ENCODE measurements around the gene NOXO1. TPM values are rescaled to one million over a fixed set of nuclear protein-coding genes. Genes with fewer than 3 reads are reported as not detected.

Gene NOXO1
- total RNA-seq, 1 experiment from 2014 or later: 1.2 TPM

DNA sequence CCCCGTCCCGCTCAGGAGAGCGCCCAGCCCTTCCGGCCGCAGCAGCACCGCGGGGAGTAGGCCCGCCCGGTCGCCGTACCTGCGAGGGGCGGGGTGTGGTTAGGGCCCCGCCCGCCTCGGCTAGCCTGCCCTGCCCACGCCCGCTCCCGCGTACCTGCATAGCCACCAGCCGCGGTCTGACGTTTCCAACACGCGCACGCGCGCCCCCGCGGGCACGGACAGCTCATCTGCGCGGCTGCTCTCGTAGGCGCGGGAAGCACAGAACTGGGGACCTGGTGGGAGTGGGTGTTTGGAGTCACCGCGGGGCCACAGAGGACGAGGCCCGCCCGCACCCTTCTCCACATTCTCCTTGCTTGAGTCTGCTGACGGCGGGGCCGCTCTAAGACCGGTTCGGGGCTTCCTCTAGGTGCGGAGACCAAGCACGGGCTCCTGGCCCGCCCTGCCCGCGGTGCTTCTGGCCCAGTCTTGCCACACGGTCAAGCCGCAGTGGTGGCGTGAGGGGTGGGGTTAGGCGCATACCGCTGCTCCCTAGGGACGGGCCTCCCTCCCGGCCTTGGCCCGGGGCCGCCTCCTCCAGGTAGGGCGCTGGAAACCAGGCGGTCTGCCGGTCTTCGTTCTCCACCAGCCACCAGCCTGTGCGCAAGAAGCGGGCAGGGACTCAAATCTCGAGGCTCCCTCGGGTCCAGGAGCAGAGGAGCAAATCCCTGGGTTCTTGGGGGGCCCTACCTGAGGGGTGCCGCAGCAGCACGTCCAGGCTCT is 1.8 kb downstream of the NOXO1 start:
- DNase-seq (ENCODE audit: low spot score): no peak
- intact Hi-C loops (cut with micrococcal nuclease; ENCODE audit: unreplicated experiment): no loop called here

DNA sequence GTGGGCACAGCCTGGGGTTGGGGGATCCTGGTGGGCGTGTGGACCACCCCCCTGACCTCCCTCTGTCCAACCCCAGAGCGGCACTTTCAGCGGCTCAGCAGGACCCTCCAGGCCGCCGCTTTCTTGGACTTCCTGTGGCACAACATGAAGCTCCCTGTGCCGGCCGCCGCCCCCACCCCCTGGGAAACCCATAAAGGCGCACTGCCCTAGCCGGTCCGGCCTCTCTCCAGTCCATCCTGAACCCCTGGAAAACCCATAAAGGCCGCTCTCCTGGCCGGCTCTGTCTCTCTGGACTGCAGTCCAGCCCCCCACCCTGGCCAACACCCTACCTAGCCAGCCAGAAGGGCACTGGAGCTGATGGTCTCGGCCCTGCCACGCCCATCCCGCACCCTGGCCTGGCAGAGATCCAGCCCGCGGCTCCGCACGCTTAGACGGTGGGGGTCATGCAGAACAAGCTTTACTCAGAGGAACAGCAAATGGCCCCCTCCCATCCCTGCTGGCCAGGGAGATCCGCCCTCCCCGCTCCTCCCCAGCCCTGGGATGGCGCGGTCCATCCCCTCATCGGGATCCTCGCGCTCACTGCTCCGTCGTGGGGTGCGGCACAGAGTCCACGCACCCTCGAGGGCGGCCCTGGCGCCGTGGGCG is 2.7 kb downstream of the NOXO1 start:
- H3K27ac ChIP-seq (ENCODE audit: low read depth, low read length, poor library complexity, severe bottlenecking): no peak overlapping the region
- H3K9me3 ChIP-seq (ENCODE audit: low read depth, low read length, poor library complexity, severe bottlenecking): no peaks in the 10 kb centered on the region
- no peaks in the 10 kb centered on the region for H3K27me3 ChIP-seq (replicated peaks; ENCODE audit: insufficient read depth, low read depth, low read length, poor library complexity)
- H3K4me1 ChIP-seq (ENCODE audit: insufficient read depth, low read length, poor library complexity, severe bottlenecking): peaks cover 15% of the 10 kb centered on the region
- BruUV-seq (replicated peaks): no TSS peak
- no peak for DNase-seq (ENCODE audit: low spot score)
- H3K4me3 ChIP-seq (ENCODE audit: low read depth, low read length, poor library complexity, severe bottlenecking): no peak overlapping the region
- H3K36me3 ChIP-seq (ENCODE audit: insufficient read depth, low read length, poor library complexity, severe bottlenecking): peaks cover 28% of the 10 kb centered on the region
- TF ChIP-seq, protein P1, sequence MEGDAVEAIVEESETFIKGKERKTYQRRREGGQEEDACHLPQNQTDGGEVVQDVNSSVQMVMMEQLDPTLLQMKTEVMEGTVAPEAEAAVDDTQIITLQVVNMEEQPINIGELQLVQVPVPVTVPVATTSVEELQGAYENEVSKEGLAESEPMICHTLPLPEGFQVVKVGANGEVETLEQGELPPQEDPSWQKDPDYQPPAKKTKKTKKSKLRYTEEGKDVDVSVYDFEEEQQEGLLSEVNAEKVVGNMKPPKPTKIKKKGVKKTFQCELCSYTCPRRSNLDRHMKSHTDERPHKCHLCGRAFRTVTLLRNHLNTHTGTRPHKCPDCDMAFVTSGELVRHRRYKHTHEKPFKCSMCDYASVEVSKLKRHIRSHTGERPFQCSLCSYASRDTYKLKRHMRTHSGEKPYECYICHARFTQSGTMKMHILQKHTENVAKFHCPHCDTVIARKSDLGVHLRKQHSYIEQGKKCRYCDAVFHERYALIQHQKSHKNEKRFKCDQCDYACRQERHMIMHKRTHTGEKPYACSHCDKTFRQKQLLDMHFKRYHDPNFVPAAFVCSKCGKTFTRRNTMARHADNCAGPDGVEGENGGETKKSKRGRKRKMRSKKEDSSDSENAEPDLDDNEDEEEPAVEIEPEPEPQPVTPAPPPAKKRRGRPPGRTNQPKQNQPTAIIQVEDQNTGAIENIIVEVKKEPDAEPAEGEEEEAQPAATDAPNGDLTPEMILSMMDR (conservative IDR thresholded peaks at IDR 0.05; ENCODE audit: low read depth, low read length): no peak
- TF ChIP-seq EZH2 (IDR thresholded peaks at IDR 0.05; ENCODE audit: borderline replicate concordance, low read depth, low read length, poor library complexity, severe bottlenecking): no peak
- POLR2A ChIA-PET (ENCODE audit: low non-redundant PET): interaction anchor here (0.6 kb wide), 1 partner anchor 14 kb away, joined by 3 read pairs; the partner anchor contains the start of gene RPS2
- intact Hi-C loops (cut with micrococcal nuclease; ENCODE audit: unreplicated experiment): no loop called here
- CTCF ChIA-PET: no interaction called here

More for the DNA sequence above, 1.8 kb downstream of the NOXO1 start:
- ChIA-PET POLR2A (ENCODE audit: low non-redundant PET) (no interaction called here), CTCF (no interaction called here)
- Histone ChIP-seq H3K27ac (ENCODE audit: low read depth, low read length, poor library complexity, severe bottlenecking) (no peak overlapping the region), H3K4me1 (ENCODE audit: insufficient read depth, low read length, poor library complexity, severe bottlenecking) (peaks cover 15% of the 10 kb centered on the region), H3K36me3 (ENCODE audit: insufficient read depth, low read length, poor library complexity, severe bottlenecking) (peaks cover 28% of the 10 kb centered on the region), H3K9me3 (ENCODE audit: low read depth, low read length, poor library complexity, severe bottlenecking) (no peaks in the 10 kb centered on the region), H3K27me3 (replicated peaks; ENCODE audit: insufficient read depth, low read depth, low read length, poor library complexity) (no peaks in the 10 kb centered on the region), H3K4me3 (ENCODE audit: low read depth, low read length, poor library complexity, severe bottlenecking) (no peak overlapping the region)
- TF ChIP-seq, protein P1 (conservative IDR thresholded peaks at IDR 0.05; ENCODE audit: low read depth, low read length): no peak
- no peak for TF ChIP-seq EZH2 (IDR thresholded peaks at IDR 0.05; ENCODE audit: borderline replicate concordance, low read depth, low read length, poor library complexity, severe bottlenecking)
- BruUV-seq (replicated peaks): no TSS peak

DNA sequence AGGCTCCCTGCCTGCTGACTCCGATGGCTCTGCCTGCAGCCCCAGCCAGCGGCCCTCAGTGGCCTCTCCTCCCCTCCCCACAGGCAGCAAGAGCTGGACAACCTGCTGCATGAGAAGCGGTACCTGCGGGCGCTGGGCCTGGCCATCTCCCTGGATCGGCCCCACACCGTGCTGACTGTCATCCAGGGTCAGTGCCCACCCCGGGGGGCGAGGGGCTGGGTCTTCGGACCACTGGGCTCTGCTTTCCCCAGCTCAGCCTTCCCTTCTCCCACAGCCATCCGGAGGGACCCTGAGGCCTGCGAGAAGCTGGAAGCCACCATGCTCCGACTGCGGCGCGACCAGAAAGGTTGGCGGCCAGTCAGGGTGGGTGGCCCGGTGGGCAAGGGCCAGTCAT is 3.4 kb downstream of the NOXO1 start:
- intact Hi-C loops (cut with micrococcal nuclease; ENCODE audit: unreplicated experiment): no loop called here
- no peak overlapping the region for H3K27ac ChIP-seq (ENCODE audit: low read depth, low read length, poor library complexity, severe bottlenecking)
- DNase-seq (ENCODE audit: low spot score): no peak
- H3K4me1 ChIP-seq (ENCODE audit: insufficient read depth, low read length, poor library complexity, severe bottlenecking): peaks cover 15% of the 10 kb centered on the region
- H3K36me3 ChIP-seq (ENCODE audit: insufficient read depth, low read length, poor library complexity, severe bottlenecking): peaks cover 28% of the 10 kb centered on the region
- POLR2A ChIA-PET (ENCODE audit: low non-redundant PET): no interaction called here
- H3K27me3 ChIP-seq (replicated peaks; ENCODE audit: insufficient read depth, low read depth, low read length, poor library complexity): no peaks in the 10 kb centered on the region
- BruUV-seq (replicated peaks): TSS peak; percentile 13
- TF ChIP-seq, protein P1 (conservative IDR thresholded peaks at IDR 0.05; ENCODE audit: low read depth, low read length): no peak
- no peak for TF ChIP-seq EZH2 (IDR thresholded peaks at IDR 0.05; ENCODE audit: borderline replicate concordance, low read depth, low read length, poor library complexity, severe bottlenecking)
- no peaks in the 10 kb centered on the region for H3K9me3 ChIP-seq (ENCODE audit: low read depth, low read length, poor library complexity, severe bottlenecking)
- H3K4me3 ChIP-seq (ENCODE audit: low read depth, low read length, poor library complexity, severe bottlenecking): no peak overlapping the region
- CTCF ChIA-PET: no interaction called here

Measured in A673 (cell line).